HG02884 (cell line): ENCODE data around the gene PSD4.

Experiments
- ATAC-seq: cut with Tn5 transposase; IDR thresholded peaks from one replicate; pipeline ENCODE4 v1.9.1; 2021; ENCODE audit warnings: mild to moderate bottlenecking, moderate library complexity; ENCODE audit not compliant: unreplicated experiment

Gene PSD4

DNA sequence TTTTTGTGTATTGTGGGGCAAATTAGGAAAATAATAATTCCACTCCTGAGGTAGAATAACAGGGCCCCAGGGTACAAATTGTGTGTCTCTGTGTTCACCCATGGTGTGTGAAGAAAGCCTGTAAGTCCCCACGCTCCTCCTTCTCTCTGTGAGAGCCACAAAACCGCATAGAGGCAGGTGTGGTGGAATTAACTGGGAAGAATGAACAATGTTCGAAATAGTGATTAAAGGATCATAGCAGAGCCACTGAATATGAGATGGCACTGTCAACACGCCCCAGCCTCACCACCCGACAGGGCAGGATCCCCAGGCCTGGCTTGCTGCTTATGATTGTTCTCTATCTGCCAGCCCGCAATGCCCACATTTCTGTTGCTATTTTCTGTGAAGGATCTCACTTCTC lies 32.3 kb upstream of the PSD4 start:
- no peak for ATAC-seq

DNA sequence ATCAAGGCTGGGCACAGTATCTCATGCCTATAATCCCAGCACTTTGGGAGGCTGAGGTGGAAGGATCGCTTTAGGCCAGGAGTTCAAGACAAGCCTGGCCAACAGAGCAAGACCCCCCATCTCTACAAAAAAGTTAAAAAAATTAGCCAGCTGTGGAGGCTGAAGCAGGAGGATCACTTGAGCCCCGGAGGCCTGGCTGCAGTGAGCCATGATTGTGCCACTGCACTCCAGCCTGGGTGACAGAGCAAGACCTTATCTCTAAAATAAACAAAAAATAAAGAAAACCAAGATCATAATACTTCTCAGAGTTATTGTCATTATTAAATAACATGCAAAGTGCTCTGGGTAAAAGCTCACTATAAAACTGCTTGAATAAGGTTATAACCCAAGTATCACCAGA lies 31.5 kb upstream of the PSD4 start:
- no peak for ATAC-seq

DNA sequence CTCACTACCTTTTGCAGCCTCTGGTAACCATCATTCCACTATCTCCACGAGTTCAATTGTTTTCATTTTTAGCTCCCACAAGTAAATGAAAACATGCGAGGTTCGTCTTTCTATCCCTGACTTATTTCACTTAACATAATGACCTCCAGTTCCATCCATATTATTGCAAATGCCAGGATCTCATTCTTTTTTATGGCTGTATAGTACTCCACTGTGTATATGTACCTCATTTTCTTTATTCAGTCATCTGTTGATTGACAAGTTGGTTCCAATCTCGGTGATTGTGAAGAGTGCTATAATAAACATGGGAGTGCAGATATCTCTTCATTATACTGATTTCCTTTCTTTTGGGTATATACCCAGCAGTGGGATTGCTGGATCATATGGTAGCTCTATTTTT lies 29.5 kb upstream of the PSD4 start:
- ATAC-seq, result no peak

DNA sequence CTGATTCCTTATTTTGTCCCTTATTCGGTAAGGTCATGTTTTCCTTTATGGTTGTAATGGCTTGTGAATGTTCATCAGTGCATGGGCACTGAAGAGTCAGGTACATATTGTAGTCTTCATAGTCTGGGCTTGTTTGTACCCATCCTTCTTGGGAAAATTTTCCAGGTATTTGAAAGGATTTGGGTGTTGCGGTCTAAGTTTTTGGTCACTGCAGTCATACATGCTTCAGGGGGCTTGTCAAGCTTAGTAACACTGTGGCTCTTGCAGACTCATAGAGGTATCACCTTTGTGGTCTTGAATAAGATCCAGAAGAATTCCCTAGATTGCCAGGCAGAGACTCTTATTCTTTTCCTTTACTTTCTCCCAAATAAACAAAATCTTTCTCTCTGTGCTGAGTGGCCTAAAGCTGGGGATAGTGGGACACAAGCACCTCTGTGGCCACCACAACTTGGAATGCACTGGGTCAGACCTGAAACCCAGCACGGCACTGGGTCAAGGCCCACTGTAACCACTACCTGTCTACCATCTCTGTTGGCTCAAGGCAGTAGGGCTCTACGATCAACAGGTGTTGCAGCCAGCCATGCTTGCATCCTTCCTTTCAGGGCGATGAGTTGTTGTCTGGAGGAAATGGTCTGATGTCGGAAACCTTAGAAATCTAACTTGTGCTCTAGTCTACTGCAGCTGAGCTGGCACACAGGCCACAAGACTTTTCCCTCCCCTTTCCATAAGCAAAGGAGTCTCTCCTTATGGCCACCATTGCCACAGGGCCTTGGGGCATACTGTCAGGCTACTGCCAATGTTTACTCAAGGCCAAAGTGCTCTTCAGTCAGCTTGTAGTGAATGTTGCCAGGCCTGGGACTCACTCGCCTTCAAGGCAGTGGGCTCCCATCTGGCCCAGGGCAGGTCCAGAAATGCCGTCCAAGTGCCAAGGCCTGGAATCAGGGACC lies 24.9 kb upstream of the PSD4 start:
- ATAC-seq, result no peak

DNA sequence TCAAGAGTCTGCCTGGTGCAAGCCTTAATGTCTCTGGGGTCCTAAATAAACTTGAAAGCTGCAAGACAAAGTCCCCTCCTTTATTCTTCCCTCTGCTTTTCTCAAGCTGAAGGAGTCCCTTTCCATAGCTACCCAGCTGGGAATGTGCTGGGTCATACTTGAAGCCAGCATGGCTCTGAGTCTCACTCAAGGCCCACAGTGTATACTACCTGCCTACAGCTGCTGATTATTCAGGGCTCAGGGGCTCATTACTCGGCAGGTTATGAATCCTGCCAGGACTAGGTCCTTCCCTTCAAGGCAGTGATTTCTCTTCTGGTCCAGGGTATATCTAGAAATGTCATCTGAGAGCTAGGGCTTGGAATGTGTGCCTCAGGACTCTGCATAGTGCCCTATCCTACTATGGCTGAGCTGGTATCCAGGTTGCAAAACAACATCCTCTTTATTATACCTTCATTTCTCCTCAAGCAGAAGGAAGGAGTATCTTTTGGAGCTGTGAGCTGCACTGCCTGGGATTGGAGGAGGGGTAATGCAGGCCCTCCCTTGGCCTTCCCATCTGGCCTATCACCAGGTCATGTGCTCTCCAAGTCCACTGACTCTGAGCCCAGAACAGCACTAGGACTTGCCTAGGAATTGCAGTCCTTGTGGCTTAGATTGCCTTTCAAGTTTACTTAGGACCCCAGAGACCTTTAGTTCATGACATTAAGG lies 24.1 kb upstream of the PSD4 start:
- ATAC-seq, result no peak

DNA sequence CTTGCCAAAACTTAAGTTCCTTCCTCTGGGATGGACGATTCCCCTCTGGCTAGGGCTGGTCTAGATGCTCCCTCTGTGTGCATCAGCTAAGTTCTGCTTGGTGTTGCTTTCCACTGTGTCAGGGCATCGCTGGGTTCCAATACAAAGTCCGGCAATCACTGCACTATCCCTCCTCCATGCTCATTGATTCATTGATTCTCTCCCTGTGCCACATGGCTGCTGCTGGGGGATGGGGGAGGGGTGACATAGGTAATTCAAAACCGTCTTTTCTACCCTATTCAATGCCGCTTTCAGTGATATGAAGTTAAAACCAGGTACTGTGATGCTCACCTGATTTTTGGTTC lies 23.5 kb upstream of the PSD4 start:
- ATAC-seq, result no peak

DNA sequence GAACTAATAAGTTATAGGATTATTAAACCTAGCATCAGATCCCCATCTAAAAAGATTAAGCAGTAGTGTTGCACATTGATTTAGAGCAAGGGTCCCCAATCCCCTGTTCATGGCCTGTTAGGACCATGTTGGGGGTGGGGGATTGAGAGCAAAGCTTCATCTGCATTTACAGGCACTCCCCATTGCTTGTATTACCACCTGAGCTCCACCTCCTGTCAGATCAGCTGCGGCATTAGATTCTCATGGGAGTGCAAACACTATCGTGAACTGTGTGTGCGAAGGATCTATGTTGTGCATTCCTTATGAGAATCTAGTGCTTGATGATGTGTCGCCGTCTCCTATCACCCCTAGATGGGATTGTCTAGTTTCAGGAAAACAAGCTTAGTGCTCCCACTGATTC lies 18.4 kb upstream of the PSD4 start:
- no peak for ATAC-seq

DNA sequence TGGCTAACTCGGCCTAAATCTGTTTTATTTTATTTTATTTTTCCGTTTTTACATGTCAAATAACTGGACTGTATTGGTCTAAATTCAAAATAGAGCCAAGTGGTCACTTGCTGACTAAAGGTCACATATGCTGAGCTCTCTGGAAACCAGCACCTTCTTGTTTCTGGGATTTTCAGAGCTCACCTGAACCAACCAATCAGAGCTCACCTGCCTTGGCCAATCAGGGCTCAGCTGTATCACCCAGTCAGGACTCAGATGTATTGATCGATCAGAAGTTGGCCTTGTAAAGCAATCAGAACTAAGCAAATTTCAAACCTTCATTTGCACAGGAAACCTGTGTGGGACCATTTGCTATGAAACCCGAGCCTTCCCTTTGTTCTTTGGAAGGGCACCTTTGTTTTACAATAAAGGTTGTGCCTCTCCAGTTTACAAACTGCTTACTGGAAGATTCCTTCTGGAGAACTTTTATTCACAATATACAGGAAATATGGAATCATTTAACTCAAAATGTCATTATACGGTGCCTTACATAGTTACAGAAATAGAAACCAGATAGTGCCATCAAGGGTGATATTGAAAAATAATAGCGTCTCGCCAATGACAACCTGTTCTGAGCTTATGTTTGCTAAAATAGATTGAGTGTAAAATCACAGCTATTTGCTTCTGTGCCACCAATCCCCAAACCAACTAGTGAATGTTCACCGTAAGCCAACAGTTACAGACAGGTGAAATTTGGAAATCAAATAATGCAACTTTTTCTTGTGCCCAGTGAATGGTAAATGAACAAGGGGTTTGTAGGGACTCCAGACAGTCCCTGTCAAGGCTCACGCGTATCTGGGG lies 17.3 kb upstream of the PSD4 start:
- no peak for ATAC-seq

DNA sequence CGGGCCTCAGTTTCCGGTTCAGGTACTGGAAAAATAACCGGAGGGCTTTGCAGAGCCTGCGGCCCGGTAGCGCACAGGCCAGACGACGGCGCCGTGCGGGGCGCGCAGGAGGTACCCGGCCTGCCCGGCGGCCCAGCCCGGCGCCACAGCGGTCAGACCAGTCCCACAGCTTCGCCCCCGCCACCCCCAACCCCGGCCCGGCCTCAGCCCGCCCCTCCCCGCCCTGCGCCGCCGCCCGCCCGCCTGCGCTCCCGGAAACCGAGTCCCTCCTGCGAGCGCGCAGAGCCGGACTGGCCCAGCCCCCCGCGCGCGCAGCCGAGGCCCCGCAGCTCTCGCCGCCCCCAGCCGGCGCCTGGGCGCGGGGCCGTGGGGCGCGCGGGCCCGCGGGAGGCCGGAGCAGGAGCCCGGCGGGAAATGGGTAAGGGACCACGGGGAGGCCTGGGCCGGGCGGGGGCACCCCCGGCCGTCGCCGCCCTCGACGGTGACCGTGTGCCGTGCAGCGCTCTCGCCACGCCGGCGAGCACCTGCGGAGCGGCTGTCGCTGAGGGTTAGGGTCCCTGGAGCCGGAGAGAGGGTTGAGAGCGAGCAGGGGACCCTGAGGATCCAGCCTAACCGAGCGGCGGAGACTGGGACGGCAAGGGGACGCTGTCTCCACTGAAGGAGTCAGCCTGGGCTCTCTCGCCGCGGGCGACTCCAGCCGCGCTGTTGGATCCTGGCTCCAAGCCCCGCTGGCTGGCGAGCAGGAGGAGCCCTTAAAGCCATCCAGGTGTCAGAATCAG lies 16.5 kb upstream of the PSD4 start:
- peak; percentile 68 for ATAC-seq

DNA sequence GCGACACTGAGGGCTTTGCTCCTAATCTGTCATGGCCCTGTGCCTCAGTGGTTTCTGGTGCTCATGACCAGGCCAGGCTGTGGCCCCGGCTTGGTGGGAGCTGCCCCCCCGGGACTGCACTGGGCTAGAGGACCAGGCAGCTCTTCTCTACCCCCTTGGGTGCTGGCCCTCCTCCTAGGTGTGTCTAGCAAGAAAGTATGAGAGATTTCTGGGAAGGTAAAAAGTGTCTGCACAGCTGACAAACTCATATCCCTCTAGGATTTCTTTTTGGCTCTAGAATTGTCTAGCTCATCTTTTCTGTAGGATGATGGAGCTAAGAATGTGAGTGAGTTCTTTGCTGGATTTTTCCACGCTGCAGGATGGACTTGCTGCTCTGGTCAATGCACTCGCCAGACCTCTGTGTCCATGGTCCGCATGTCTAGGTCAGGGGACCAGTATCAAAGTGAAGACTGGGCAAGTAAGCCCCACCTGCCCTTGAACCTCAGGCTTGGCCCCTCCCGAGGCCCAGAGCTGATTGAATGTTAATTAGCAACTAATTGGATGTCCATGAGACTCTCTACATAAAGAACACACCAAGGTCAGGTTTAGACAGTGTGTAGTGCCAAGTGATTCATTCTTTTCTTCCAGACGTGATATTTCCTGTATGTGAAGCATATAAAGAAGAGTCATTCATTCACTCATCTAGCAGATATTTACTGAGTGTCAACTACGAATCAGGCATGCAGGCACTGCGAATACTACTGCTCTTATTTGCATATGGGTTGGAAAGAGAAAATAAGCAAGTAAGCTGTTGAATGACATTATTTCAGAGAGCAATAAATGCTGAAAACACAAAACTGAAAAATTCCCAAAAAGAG lies 15.6 kb upstream of the PSD4 start:
- ATAC-seq, result peak; percentile 11

DNA sequence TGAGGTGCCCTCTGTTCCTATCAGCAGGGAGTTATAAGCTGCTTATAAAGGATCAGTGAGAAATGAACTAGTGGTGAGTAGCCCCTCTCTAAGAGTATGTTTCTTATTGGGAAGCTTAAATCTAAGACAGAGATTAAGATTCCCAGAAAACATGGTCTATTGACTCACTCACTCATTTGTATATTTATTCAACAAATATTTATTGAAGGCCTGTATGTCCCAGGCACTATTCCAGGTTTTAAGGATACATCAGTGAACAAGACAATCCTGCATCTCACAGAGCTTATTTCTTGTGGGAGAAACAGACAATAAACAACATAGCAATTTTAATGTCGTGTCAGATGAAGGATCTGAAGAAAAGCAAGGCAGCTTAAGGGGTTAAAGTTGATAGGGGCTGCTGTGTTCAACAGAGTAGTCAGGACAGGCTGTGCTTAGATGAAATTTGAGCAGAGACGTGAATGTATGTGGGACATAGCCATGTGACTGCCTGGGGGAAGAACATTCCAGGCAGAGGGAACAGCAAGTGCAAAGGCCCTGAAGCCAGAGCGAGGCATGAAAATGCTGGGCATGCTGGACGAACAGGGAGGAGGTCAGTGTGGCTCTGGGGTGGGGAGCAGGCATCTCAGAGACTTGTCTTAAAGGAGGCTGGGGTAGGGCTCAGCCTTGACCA lies 14.8 kb upstream of the PSD4 start:
- ATAC-seq, result no peak

DNA sequence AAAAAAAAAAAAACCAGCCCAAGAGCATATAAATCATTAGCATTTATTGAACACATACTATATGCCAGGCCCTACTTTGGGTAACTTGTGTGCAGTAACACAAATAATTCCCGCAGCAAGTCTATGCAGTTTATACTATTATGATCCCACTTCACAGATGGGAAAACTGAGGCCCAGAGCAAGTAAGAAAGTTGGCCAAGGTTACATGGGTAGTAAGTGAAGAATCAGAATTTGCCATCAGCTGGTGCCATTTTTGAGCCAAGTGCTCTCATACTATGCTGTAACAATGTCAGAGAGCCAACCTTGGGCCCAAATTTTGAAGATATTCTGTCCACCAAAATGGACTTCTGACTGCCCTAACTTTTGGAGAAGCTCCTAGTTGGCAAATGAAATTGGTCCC lies 13.5 kb upstream of the PSD4 start:
- ATAC-seq, result no peak

DNA sequence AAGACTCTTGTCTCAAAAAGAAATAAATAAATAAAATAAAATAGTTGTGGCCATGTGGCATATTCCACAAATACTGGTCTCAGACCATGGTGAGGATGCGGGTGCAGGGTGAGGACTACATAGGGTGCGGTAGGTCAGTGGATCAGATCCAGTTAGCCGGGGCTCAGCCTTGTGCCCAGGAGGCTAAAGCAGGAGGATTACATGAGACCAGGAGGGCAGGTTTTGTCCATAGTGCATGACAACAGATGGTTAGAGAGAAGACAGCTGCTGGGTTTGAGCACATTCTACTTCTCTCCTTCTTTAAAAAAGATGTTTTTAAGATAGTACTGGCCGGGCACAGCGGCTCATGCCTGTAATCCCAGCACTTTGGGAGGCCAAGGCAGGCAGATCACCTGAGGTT lies 12.8 kb upstream of the PSD4 start:
- ATAC-seq, result no peak

DNA sequence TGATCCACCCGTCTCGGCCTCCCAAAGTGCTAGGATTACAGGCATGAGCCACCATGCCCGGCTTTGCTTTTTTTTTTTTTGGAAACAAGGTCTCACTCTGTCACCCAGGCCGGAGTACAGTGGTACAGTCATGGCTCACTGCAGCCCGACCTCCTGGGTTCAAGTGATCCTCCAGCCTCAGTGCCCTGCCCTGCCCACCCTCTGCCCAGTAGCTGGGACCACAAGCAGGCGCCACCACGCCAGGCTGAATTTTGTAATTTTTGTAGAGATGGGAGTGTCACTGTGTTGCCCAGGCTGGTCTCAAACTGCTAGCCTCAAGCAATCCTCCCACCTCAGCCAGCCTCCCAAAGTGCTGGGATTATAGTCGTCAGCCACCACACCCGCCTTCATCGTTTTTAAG lies 11.6 kb upstream of the PSD4 start:
- ATAC-seq, result no peak

DNA sequence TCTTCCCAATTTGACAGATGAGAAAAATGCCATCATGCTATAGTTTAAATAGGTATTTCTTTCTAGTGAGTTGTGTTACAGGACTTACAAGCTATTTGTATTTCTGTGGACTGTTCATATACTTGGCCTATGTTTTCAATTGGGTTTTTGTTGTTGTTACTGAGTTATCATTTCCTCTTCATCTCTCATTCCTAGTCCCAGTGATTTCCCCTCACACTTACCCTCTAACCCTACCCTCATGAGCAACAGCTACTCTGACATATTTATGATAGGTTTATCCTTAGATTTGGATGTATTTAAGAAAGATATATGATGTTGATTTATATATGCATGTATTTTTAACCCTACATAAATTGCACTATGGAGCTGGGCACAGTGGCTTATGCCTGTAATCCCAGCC lies 10.9 kb upstream of the PSD4 start:
- no peak for ATAC-seq

DNA sequence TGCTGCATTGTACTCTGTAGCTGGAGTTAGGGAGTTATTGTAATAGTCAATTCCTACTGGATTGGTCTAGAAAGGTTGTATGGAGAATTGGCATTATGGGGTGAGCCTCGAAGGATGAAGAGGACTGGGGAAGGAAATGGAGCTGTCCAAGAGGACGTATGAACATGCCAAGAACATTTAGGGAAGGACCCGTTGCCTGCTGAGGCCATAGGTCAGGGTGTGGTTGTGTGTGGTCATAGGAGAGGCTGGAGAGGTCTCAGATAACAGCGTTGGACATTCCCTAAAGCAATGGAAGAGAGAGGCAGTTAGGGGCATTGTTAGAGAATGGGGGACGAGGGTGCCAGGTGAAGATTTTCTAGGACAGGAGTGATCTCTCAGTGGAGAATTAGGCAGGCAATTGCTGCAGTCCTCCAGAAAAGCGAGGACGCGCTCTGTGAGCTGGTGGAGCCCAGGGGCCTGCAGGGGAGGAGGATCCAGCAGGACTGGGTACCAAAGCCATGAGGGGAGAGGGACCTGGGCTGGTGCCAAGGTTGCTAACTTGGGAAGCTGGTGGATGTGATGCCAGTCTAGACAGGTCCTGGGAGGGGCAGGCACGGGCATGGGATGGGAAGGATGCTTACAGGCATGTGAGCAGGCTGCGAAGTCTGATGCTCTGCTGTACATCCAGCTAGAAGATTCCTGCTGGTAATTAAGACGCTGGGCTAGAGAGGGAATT lies 9.4 kb upstream of the PSD4 start:
- no peak for ATAC-seq

DNA sequence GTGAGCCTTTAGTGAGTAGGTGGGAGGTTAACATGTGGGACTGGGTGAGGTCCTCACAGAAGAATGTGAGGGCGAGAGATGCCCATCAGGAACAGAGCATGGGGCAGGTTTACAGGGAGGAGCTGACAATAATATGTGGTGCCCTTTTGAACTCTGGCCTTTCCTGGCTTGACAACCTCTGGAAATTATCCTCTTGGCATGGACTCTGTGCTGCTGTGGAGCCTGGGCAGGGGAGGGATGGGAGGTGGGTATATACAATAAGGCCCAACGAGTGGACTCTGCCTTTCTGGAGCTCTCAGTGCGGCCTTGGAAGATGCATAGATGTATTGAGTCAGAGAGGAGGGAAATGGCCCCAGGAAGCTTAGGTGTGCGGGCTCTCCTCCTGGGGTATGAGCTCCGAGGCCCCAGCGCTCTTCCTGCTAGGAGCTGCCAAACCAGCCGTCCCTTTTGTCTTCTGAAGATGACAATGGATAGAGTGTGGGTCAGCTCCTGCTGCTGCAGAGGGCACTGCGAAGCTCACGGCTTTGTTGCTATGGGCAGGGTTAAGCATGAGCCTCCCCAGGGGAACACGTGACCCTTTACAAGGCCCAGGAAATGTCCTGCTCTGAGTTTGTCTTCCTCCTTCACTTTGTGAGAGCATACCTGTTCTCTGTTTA lies 8.7 kb upstream of the PSD4 start:
- ATAC-seq, result no peak

DNA sequence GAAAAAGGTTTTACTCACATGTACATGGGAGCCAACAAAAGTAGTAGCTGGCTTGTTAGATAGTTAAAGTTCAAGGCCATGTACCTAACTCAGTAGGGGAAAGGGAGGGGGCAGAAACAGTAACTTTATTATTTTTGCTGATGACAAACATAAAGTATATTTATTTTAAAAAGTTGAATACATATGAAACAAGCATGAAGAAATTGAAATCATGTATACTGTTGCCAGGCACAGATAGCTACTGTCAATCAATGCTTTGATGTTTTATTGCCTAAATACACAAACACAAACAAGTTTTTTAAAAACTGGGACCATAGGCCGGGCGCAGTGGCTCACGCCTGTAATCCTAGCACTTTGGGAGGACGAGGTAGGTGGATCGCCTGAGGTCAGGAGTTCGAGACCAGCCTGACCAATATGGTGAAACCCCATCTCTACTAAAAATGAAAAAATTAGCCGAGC lies 7.6 kb upstream of the PSD4 start:
- ATAC-seq, result no peak
